MG63 (cell line): ENCODE measurements around the gene CHODL. TPM values are rescaled to one million over a fixed set of nuclear protein-coding genes. Genes with fewer than 3 reads are reported as not detected.
A peak's percentile ranks its signal among the peaks of the same experiment; 100 is the strongest.

Experiments
- DNase-seq: peaks from one replicate; pipeline ENCODE4 v3.0.0-alpha.2; 2020
- H3K27me3 ChIP-seq: fragments of 250-450 bp; sonication (Bioruptor Pico); 2 replicates; pipeline ENCODE4 v1.5.1; 2020; ENCODE audit warnings: mild to moderate bottlenecking, moderate library complexity
- H3K36me3 ChIP-seq: fragments of 250-450 bp; sonication (Bioruptor Pico); 2 replicates; pipeline ENCODE4 v1.5.1; 2020; ENCODE audit warnings: mild to moderate bottlenecking, moderate library complexity
- H3K4me3 ChIP-seq: fragments of 250-450 bp; sonication (Bioruptor Pico); 2 replicates; pipeline ENCODE4 v1.5.1; 2020; ENCODE audit warnings: mild to moderate bottlenecking, moderate library complexity
- H3K9me3 ChIP-seq: fragments of 250-450 bp; sonication (Bioruptor Pico); 2 replicates; pipeline ENCODE4 v1.5.1; 2020; ENCODE audit warnings: mild to moderate bottlenecking, moderate library complexity
- total RNA-seq: library from RNA; depleted of rRNA; stranded (reverse); fragments of >200 nt; shearing (Covaris generic); gene quantifications from 2 replicates; pipeline ENCODE4 v1.2.3, GENCODE V29; 2014; ENCODE audit warnings: low replicate concordance; rRNA removed

Gene CHODL
- total RNA-seq = 7.6 and 8.3 TPM in 2 replicates

GRCh38 chr21:18244671-18245463 is at the start of gene CHODL:
TSS of gene CHODL (plus strand) at chr21:18244833. CDS start at chr21:18245224, 391 bp downstream.
- DNase-seq = peak; percentile 47
- no peaks in the 10 kb centered on the region for H3K9me3 ChIP-seq
- peak within 1 kb of the TSS; percentile 51 for H3K4me3 ChIP-seq
- H3K27me3 ChIP-seq = no peaks in the 10 kb centered on the region
- H3K36me3 ChIP-seq = no peaks in the 10 kb centered on the region

DNA sequence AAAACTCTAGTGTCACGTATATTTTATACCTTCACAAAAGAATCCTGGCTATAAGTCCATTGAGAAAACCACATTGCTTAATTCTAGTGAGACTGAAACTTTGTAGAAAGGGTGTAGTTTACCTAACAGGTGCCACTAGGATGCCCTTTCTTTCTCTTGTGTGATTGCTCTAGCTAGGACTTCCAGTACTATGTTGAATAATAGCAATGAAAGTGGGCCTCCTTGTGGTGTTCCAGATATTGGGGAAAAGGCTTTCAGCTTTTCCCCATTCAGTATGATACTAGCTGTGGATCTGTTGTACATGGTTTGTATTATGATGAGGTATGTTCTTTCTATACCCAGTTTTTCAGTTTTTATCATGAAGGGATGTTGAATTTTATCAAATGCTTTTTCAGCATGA is 39.7 kb upstream of the CHODL start:
- no peaks in the 10 kb centered on the region for H3K27me3 ChIP-seq
- DNase-seq = no peak
- no peaks in the 10 kb centered on the region for H3K9me3 ChIP-seq
- H3K4me3 ChIP-seq = no peak overlapping the region
- H3K36me3 ChIP-seq = no peaks in the 10 kb centered on the region

DNA sequence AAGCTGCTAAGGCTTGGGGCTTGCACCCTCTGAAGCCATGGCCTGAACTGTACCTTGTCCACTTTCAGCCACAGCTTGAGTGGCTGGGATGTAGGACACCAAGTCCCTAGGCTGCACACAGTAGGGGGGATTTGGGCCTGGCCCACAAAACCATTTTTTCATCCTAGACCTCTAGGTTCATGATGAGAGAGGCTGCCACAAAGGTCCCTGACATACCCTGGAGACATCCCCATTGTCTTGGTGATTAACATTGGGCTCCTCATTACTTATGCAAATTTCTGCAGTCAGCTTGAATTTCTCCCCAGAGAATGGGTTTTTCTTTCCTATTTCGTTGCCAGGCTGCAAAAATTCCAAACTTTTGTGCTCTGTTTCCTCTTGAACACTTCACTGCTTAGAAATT is 26.3 kb upstream of the CHODL start:
- peaks cover 2% of the 10 kb centered on the region; the same call in 1 of the 2 replicates for H3K9me3 ChIP-seq
- H3K36me3 ChIP-seq = no peaks in the 10 kb centered on the region
- no peak overlapping the region for H3K4me3 ChIP-seq
- H3K27me3 ChIP-seq = no peaks in the 10 kb centered on the region
- no peak for DNase-seq

DNA sequence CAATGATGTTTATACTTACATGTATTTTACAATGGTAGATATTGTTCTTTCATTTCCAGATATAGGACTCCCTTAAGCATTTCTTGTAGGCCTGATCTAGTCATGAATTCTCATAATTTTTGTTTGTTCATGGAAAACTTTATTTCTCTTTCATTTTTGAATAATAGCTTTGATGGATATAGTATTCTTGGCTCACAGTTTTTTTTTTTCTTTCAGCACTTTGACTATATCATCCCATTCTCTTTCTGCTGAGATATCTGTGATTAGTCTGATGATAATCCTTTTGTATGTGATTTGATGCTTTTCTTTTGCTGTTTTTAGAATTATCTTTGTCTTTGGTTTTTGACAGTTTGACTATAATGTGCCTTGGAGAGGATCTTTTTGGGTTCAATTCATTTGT is 24.1 kb upstream of the CHODL start:
- H3K36me3 ChIP-seq = no peaks in the 10 kb centered on the region
- no peaks in the 10 kb centered on the region for H3K27me3 ChIP-seq
- no peak for DNase-seq
- no peak overlapping the region for H3K4me3 ChIP-seq
- peaks cover 2% of the 10 kb centered on the region; the same call in 1 of the 2 replicates for H3K9me3 ChIP-seq

- DNase-seq = no peak
These were observed 22.3 kb upstream of the CHODL start for GRCh38 chr21:18222346-18222745.

GRCh38 chr21:18228060-18228739 is 16.4 kb upstream of the CHODL start:
- Histone ChIP-seq H3K4me3 (no peak overlapping the region), H3K27me3 (no peaks in the 10 kb centered on the region), H3K9me3 (no peaks in the 10 kb centered on the region), H3K36me3 (no peaks in the 10 kb centered on the region)
- DNase-seq = no peak

More at GRCh38 chr21:18222346-18222745, 22.3 kb upstream of the CHODL start:
- Histone ChIP-seq H3K27me3 (no peaks in the 10 kb centered on the region), H3K9me3 (peaks cover 2% of the 10 kb centered on the region; the same call in 1 of the 2 replicates), H3K4me3 (no peak overlapping the region), H3K36me3 (no peaks in the 10 kb centered on the region)

DNA sequence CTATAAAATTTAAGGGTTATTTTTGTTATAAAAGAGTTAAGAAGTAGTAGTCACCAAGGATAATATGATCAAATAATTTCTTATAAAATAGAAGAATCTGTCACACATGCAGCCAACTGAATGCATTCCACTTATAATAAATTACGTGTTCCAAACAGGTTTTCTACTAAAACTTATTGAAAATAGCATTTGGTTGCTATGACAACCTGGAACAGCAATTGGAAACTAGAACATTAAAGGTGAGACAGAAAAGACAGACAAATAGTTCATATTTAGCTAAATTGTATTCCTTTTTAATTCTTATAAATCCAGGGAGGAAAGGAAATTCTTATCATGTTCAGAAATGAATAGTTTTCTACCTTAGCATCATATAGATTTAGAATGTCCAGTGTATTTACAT is 9.1 kb upstream of the CHODL start:
- DNase-seq = no peak
- H3K4me3 ChIP-seq = no peak overlapping the region
- no peaks in the 10 kb centered on the region for H3K36me3 ChIP-seq
- H3K9me3 ChIP-seq = no peaks in the 10 kb centered on the region
- H3K27me3 ChIP-seq = no peaks in the 10 kb centered on the region

GRCh38 chr21:18245464-18245967 is 883 bp downstream of the CHODL start:
- no peaks in the 10 kb centered on the region for H3K36me3 ChIP-seq
- peak overlapping the region; percentile 51 for H3K4me3 ChIP-seq
- peak; percentile 63 for DNase-seq
- no peaks in the 10 kb centered on the region for H3K9me3 ChIP-seq
- H3K27me3 ChIP-seq = no peaks in the 10 kb centered on the region

- Histone ChIP-seq H3K36me3 (no peaks in the 10 kb centered on the region), H3K4me3 (no peak overlapping the region), H3K9me3 (no peaks in the 10 kb centered on the region), H3K27me3 (no peaks in the 10 kb centered on the region)
- DNase-seq = no peak
These were observed 3.5 kb downstream of the CHODL start for GRCh38 chr21:18248171-18248570.

- no peak for DNase-seq
These were observed 5.0 kb downstream of the CHODL start for GRCh38 chr21:18249672-18250071.

DNA sequence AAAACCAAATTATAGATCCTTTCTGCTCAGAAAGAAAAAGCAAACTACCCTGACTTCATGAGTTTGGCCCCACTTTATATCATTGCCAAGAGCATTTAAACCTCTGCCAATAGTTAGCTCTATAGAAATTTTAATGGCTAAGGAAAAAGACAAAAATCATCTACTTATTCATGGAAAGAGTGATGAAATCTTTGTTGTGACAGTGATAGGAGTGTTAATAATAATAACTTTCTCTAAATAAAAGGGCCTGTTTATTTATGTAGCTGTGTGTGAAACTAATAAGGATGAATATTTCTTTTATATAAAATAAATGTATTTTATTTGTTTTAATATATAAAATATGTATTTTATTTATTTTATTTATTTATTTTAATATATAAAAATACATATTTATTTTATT is 6.4 kb downstream of the CHODL start:
- no peaks in the 10 kb centered on the region for H3K27me3 ChIP-seq
- DNase-seq = no peak
- no peaks in the 10 kb centered on the region for H3K36me3 ChIP-seq
- H3K9me3 ChIP-seq = no peaks in the 10 kb centered on the region
- no peak overlapping the region for H3K4me3 ChIP-seq

More at GRCh38 chr21:18249672-18250071, 5.0 kb downstream of the CHODL start:
- H3K27me3 ChIP-seq = no peaks in the 10 kb centered on the region
- H3K4me3 ChIP-seq = no peak overlapping the region
- no peaks in the 10 kb centered on the region for H3K9me3 ChIP-seq
- no peaks in the 10 kb centered on the region for H3K36me3 ChIP-seq

GRCh38 chr21:18252256-18252655 is 7.6 kb downstream of the CHODL start:
- Histone ChIP-seq H3K27me3 (no peaks in the 10 kb centered on the region), H3K36me3 (no peaks in the 10 kb centered on the region), H3K9me3 (no peaks in the 10 kb centered on the region), H3K4me3 (no peak overlapping the region)
- DNase-seq = no peak

GRCh38 chr21:18252680-18253079 is 8.0 kb downstream of the CHODL start:
- no peaks in the 10 kb centered on the region for H3K27me3 ChIP-seq
- H3K36me3 ChIP-seq = no peaks in the 10 kb centered on the region
- H3K4me3 ChIP-seq = no peak overlapping the region
- no peak for DNase-seq
- H3K9me3 ChIP-seq = no peaks in the 10 kb centered on the region

DNA sequence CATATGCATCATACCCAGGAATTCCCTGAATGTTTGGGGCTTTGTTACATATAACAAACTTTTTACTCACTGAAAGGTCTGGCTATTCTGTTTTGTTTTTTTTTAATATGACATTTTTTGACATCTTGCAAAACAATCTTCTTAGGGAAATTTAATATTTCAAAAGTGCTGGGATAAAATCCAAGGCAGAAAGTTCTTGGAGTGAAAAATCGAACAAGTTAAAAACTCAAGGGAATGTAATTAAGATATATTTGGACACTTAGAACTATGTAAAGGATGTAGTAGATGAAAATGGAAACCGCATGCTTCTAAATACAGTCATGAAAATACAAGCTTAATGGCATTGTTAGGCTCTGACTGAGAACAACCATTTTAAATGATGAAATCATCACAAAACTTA is 8.6 kb downstream of the CHODL start:
- Histone ChIP-seq H3K27me3 (no peaks in the 10 kb centered on the region), H3K36me3 (no peaks in the 10 kb centered on the region), H3K4me3 (no peak overlapping the region), H3K9me3 (no peaks in the 10 kb centered on the region)
- no peak for DNase-seq

- Histone ChIP-seq H3K4me3 (no peak overlapping the region), H3K27me3 (no peaks in the 10 kb centered on the region), H3K36me3 (no peaks in the 10 kb centered on the region), H3K9me3 (no peaks in the 10 kb centered on the region)
- no peak for DNase-seq
These were observed 9.2 kb downstream of the CHODL start for GRCh38 chr21:18253799-18254198.

GRCh38 chr21:18265944-18266343 is 21.3 kb downstream of the CHODL start:
- Histone ChIP-seq H3K27me3 (no peaks in the 10 kb centered on the region), H3K36me3 (no peaks in the 10 kb centered on the region), H3K4me3 (no peak overlapping the region), H3K9me3 (no peaks in the 10 kb centered on the region)
- DNase-seq = no peak

DNA sequence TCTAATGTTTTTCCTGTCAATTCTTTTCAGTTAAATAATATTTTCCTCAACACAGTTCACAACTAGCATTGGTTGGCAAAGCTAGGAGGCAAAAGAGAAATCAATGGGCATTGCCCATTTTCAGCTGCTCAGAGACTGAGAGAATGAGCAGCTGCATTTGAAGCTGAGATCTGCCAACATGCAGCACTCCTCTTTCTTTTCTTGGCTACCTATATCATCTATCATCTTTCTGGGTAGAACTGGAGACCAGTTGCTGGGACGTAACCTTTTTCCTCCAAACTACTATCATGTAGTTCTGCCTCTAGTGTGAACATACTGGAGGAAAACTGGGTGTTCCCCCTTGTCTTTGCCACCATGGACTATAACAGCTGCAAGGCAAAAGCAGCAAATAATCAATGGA is 22.9 kb downstream of the CHODL start:
- Histone ChIP-seq H3K9me3 (no peaks in the 10 kb centered on the region), H3K27me3 (no peaks in the 10 kb centered on the region), H3K36me3 (no peaks in the 10 kb centered on the region), H3K4me3 (no peak overlapping the region)
- no peak for DNase-seq
